H9 (cell line): Measurements from ENCODE around the gene STK38L. TPM values are rescaled to one million over a fixed set of nuclear protein-coding genes. Genes with fewer than 3 reads are reported as not detected.

Experiments
- DNase-seq: peaks from one replicate; pipeline ENCODE4 v3.0.0-alpha.2; 2017
- H2AFZ ChIP-seq: one replicate; pipeline ENCODE4 v1.6.1; 2013; ENCODE audit warnings: mild to moderate bottlenecking, low read length, control low read depth, moderate library complexity
- H2AK5ac ChIP-seq: 2 replicates; pipeline ENCODE4 v1.6.1; 2013; ENCODE audit warnings: low read length, control low read depth, mixed read lengths; ENCODE audit not compliant: insufficient read length
- H2BK120ac ChIP-seq: one replicate; pipeline ENCODE4 v1.6.1; 2013; ENCODE audit warnings: low read depth, mild to moderate bottlenecking, low read length, control low read depth, inconsistent platforms; ENCODE audit not compliant: poor library complexity, severe bottlenecking
- H2BK12ac ChIP-seq: 2 replicates; pipeline ENCODE4 v1.6.1; 2013; ENCODE audit warnings: low read length, control low read depth, mixed read lengths, low read depth; ENCODE audit not compliant: insufficient read length
- H2BK15ac ChIP-seq: 2 replicates; pipeline ENCODE4 v1.6.1; 2013; ENCODE audit warnings: low read depth, low read length, control low read depth
- H2BK20ac ChIP-seq: one replicate; pipeline ENCODE4 v1.6.1; 2013; ENCODE audit warnings: low read depth, mild to moderate bottlenecking, low read length, control low read depth, inconsistent platforms; ENCODE audit not compliant: poor library complexity, severe bottlenecking
- H2BK5ac ChIP-seq: 2 replicates; pipeline ENCODE4 v1.6.1; 2013; ENCODE audit warnings: low read length, control low read depth, mixed read lengths; ENCODE audit not compliant: insufficient read length
- H3K14ac ChIP-seq: 2 replicates; pipeline ENCODE4 v1.6.1; 2013; ENCODE audit warnings: low read length, control low read depth; ENCODE audit not compliant: insufficient read depth
- H3K18ac ChIP-seq: 2 replicates; pipeline ENCODE4 v1.6.1; 2013; ENCODE audit warnings: low read depth, mild to moderate bottlenecking, mixed read lengths, low read length, control low read depth; ENCODE audit not compliant: insufficient read length
- H3K23ac ChIP-seq: 2 replicates; pipeline ENCODE4 v1.6.1; 2013; ENCODE audit warnings: low read length, control low read depth, mixed read lengths, low read depth; ENCODE audit not compliant: insufficient read length
- H3K23me2 ChIP-seq: 2 replicates; pipeline ENCODE4 v1.6.1; 2013; ENCODE audit warnings: low read depth, mild to moderate bottlenecking, mixed read lengths, low read length, control low read depth; ENCODE audit not compliant: insufficient read length, poor library complexity, severe bottlenecking
- H3K27ac ChIP-seq: 2 replicates; pipeline ENCODE4 v1.5.1; 2013; ENCODE audit warnings: low read length, control low read depth, mixed read lengths, low read depth; ENCODE audit not compliant: insufficient read length
- H3K27me3 ChIP-seq: 2 replicates; pipeline ENCODE4 v1.6.1; 2013; ENCODE audit warnings: low read length, control low read depth, inconsistent platforms; ENCODE audit not compliant: insufficient read depth
- H3K4ac ChIP-seq: 2 replicates; pipeline ENCODE4 v1.6.1; 2013; ENCODE audit warnings: low read depth, mild to moderate bottlenecking, control low read depth, inconsistent platforms, low read length, moderate library complexity
- H3K4me1 ChIP-seq: 2 replicates; pipeline ENCODE4 v1.6.1; 2013; ENCODE audit warnings: low read length, control low read depth, inconsistent platforms; ENCODE audit not compliant: insufficient read depth
- H3K4me2 ChIP-seq: 2 replicates; pipeline ENCODE4 v1.6.1; 2013; ENCODE audit warnings: low read length, control low read depth, mixed read lengths; ENCODE audit not compliant: insufficient read length, insufficient read depth
- H3K56ac ChIP-seq: 2 replicates; pipeline ENCODE4 v1.6.1; 2013; ENCODE audit warnings: low read depth, mild to moderate bottlenecking, mixed read lengths, low read length, control low read depth; ENCODE audit not compliant: insufficient read length
- H3K79me1 ChIP-seq: 2 replicates; pipeline ENCODE4 v1.6.1; 2013; ENCODE audit warnings: low read depth, mild to moderate bottlenecking, moderate library complexity, low read length, control low read depth, inconsistent platforms; ENCODE audit not compliant: insufficient read depth, poor library complexity, severe bottlenecking
- H3K79me2 ChIP-seq: 2 replicates; pipeline ENCODE4 v1.6.1; 2013; ENCODE audit warnings: low read length, control low read depth, inconsistent platforms; ENCODE audit not compliant: insufficient read depth
- H3K9ac ChIP-seq: 2 replicates; pipeline ENCODE4 v1.6.1; 2013; ENCODE audit warnings: low read length, control low read depth, mixed read lengths; ENCODE audit not compliant: insufficient read length; ENCODE audit errors: extremely low read depth
- H3K9me3 ChIP-seq: one replicate; pipeline ENCODE4 v1.6.1; 2013; ENCODE audit warnings: low read depth, low read length, inconsistent platforms; ENCODE audit not compliant: control insufficient read depth
- H3T11ph ChIP-seq: one replicate; pipeline ENCODE4 v1.6.1; 2013; ENCODE audit warnings: mild to moderate bottlenecking, low read length, control low read depth, inconsistent platforms
- H4K20me1 ChIP-seq: one replicate; pipeline ENCODE4 v1.6.1; 2013; ENCODE audit not compliant: control insufficient read depth, insufficient read length, insufficient read depth
- H4K5ac ChIP-seq: 2 replicates; pipeline ENCODE4 v1.6.1; 2013; ENCODE audit warnings: low read depth, mild to moderate bottlenecking, mixed read lengths, low read length, control low read depth; ENCODE audit not compliant: insufficient read length
- H4K8ac ChIP-seq: replicated peaks from 2 replicates; pipeline ENCODE4 v1.6.1; 2013; ENCODE audit warnings: low read length, control low read depth, mixed read lengths, low read depth; ENCODE audit not compliant: insufficient read length
- H4K91ac ChIP-seq: 2 replicates; pipeline ENCODE4 v1.6.1; 2013; ENCODE audit warnings: low read depth, mild to moderate bottlenecking, moderate library complexity, mixed read lengths, low read length, control low read depth; ENCODE audit not compliant: insufficient read length
- H3K27ac Mint-ChIP-seq, 3 experiments: 2 replicates in 2 of 3; 3 replicates in 1 of 3; pipeline ENCODE4 v1.8.0; 2020 to 2021; ENCODE audit warnings: mixed read lengths in 3 of 3, mild to moderate bottlenecking in 1 of 3, moderate library complexity in 1 of 3
- H3K27me3 Mint-ChIP-seq: 2 replicates; pipeline ENCODE4 v1.8.0; 2021; ENCODE audit warnings: low read depth, mild to moderate bottlenecking, moderate library complexity, mixed read lengths
- H3K36me3 Mint-ChIP-seq, 3 experiments: 2 replicates in 2 of 3; 3 replicates in 1 of 3; pipeline ENCODE4 v1.8.0; 2020 to 2021; ENCODE audit warnings: low read depth in 3 of 3, mixed read lengths in 3 of 3; ENCODE audit not compliant: insufficient read depth in 1 of 3
- H3K4me1 Mint-ChIP-seq, 2 experiments: 2 replicates each; pipeline ENCODE4 v1.8.0; 2020; ENCODE audit warnings: mixed read lengths in 2 of 2
- H3K4me3 Mint-ChIP-seq, 2 experiments: 2 replicates in 1 of 2; 3 replicates in 1 of 2; pipeline ENCODE4 v1.8.0; 2020 to 2021; ENCODE audit warnings: mild to moderate bottlenecking in 2 of 2, mixed read lengths in 2 of 2, moderate library complexity in 1 of 2
- H3K9me3 Mint-ChIP-seq, 2 experiments: 2 replicates in 1 of 2; 3 replicates in 1 of 2; pipeline ENCODE4 v1.8.0; 2020; ENCODE audit warnings: mild to moderate bottlenecking in 2 of 2, mixed read lengths in 2 of 2, moderate library complexity in 1 of 2
- CTCF ChIP-seq: fragments of 200-600 bp; sonication (generic); conservative IDR thresholded peaks from 3 replicates; pipeline ENCODE4 v1.8.0; 2021; ENCODE audit warnings: antibody characterized with exemption, mild to moderate bottlenecking
- WGBS: extraction: QIAGEN DNeasy Blood & Tissue Kit; methylation state at CpG from one replicate; pipeline ENCODE4 v1.1.7; 2013; ENCODE audit warnings: missing lambda C conversion rate, low lambda C conversion rate, mixed read lengths; ENCODE audit not compliant: insufficient read length; ENCODE audit errors: extremely low coverage; 5-methylcytosine and 5-hydroxymethylcytosine counted together
- total RNA-seq: library from RNA; stranded (reverse); gene quantifications from 2 replicates; pipeline ENCODE4 v1.2.1, GENCODE V29; 2021

Gene STK38L
- total RNA-seq, 1 experiment from 2014 or later = 44.9 TPM

- H3K79me2 ChIP-seq = no peaks in the 10 kb centered on the region
- Mint-ChIP-seq H3K4me3 (no peak overlapping the region), H3K27ac (no peak overlapping the region), H3K36me3 (peaks cover 6 to 26% (median 22%) of the 10 kb centered on the region in 3 experiments), H3K4me1 (no peaks in the 10 kb centered on the region), H3K9me3 (no peaks in the 10 kb centered on the region), H3K27me3 (no peaks in the 10 kb centered on the region)
- no peak overlapping the region for H3K14ac ChIP-seq
- H2AK5ac ChIP-seq = no peak overlapping the region
- no peak for DNase-seq
- H2BK15ac ChIP-seq = no peak overlapping the region
- H2BK5ac ChIP-seq = no peak overlapping the region
- no peaks in the 10 kb centered on the region for H3K23me2 ChIP-seq
- H2BK20ac ChIP-seq = no peak overlapping the region
- no peak overlapping the region for H2BK12ac ChIP-seq
- no CpG with 5 or more reads among the region's 1 CpG for WGBS
- TF ChIP-seq CTCF = no peak
- H3K4me1 ChIP-seq = no peaks in the 10 kb centered on the region
- no peak overlapping the region for H3K27ac ChIP-seq
- no peak overlapping the region for H4K8ac ChIP-seq
- H3K4ac ChIP-seq = no peak overlapping the region
- H3K18ac ChIP-seq = no peak overlapping the region
- no peak overlapping the region for H4K5ac ChIP-seq
- no peak overlapping the region for H3K56ac ChIP-seq
- H3K23ac ChIP-seq = no peak overlapping the region
- H3K9ac ChIP-seq = no peak overlapping the region
- no peak overlapping the region for H3K4me2 ChIP-seq
- no peaks in the 10 kb centered on the region for H3K9me3 ChIP-seq
- H3K27me3 ChIP-seq = no peaks in the 10 kb centered on the region
- H3K79me1 ChIP-seq = no peaks in the 10 kb centered on the region
- H4K20me1 ChIP-seq = no peaks in the 10 kb centered on the region
- no peak overlapping the region for H3T11ph ChIP-seq
- no peak overlapping the region for H4K91ac ChIP-seq
- no peak overlapping the region for H2BK120ac ChIP-seq
- H2AFZ ChIP-seq = no peak overlapping the region
Measured at GRCh38 chr12:27304856-27305255, 60.8 kb downstream of the STK38L start.
